Measurements from ENCODE around the gene GRB7. TPM values are rescaled to one million over a fixed set of nuclear protein-coding genes. Genes with fewer than 3 reads are reported as not detected.
A peak's percentile ranks its signal among the peaks of the same experiment; 100 is the strongest.

The GRB7 gene
- total RNA-seq, 2 experiments from 2014 or later, result 1.2 TPM; not detected in 1

DNA sequence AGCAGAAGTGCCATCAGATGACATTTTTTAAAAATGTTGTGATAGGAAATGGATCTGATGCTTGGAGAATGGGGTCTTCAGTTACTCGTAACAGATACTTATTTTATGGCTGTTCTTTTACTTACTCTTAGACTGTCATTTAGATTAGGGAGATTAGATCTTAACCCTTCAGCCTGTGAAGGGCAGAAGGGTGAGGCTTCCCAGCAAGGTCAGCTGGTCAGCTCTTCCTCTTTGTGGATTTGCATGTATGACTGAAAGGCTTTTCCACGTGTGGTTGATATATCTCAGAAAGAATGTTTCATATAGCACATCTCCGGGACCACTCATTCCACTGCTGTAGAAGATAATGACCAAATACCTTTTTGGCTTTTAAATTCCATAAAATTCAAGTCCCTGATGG is 27.4 kb downstream of the GRB7 start:
- Mint-ChIP-seq H3K9me3 (no peaks in the 10 kb centered on the region), H3K4me3 (no peak overlapping the region), H3K27ac (peak overlapping the region; percentile 90), H3K36me3 (ENCODE audit: low read depth) (peaks cover 82% of the 10 kb centered on the region), H3K4me1 (ENCODE audit: low read depth) (peaks cover 85% of the 10 kb centered on the region), H3K27me3 (no peaks in the 10 kb centered on the region)
- intact Hi-C loops (cut with micrococcal nuclease), result no loop called here
- no peak for ATAC-seq
- TF ChIP-seq CTCF (IDR thresholded peaks at IDR 0.05), result no peak
- ChIA-PET CTCF (interaction anchor here (0.6 to 1.8 kb wide), 2 partner anchors 48 to 144 kb away, joined by 3 to 4 read pairs; no protein-coding TSS in a partner anchor), POLR2A (interaction anchor here (2.2 kb wide), 1 partner anchor 10 kb away, joined by 10 read pairs; no protein-coding TSS in a partner anchor)
- no peak for DNase-seq

DNA sequence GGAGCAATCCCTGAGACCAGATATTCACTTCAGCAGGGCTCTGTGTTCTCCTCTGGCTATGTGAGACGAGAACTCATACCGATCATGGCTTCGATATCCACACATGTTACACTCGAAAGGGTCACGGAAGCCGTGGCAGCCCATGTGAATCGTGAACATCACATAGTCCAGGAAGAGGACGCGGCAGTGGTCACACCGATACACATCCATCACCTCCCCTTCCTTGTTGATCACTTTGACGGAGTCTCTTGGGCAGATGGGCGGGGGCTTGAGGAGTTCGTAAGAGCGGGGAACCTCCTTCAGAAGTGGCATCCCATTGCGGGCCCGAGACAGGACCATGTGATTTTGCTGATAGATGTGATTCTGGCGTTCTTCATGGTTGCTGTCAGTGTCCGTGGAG is 28.0 kb downstream of the GRB7 start:
- DNase-seq (no peak), ATAC-seq (no peak)
- CTCF ChIA-PET, result interaction anchor here (1.8 kb wide), 1 partner anchor 144 kb away, joined by 4 read pairs; no protein-coding TSS in a partner anchor
- Mint-ChIP-seq H3K4me3 (no peak overlapping the region), H3K27me3 (no peaks in the 10 kb centered on the region), H3K27ac (peak overlapping the region; percentile 90), H3K36me3 (ENCODE audit: low read depth) (peaks cover 79% of the 10 kb centered on the region), H3K4me1 (ENCODE audit: low read depth) (peaks cover 88% of the 10 kb centered on the region), H3K9me3 (no peaks in the 10 kb centered on the region)
- intact Hi-C loops (cut with micrococcal nuclease), result no loop called here
- no peak for TF ChIP-seq CTCF (IDR thresholded peaks at IDR 0.05)
- POLR2A ChIA-PET, result interaction anchor here (2.2 kb wide), 1 partner anchor 10 kb away, joined by 10 read pairs; no protein-coding TSS in a partner anchor

DNA sequence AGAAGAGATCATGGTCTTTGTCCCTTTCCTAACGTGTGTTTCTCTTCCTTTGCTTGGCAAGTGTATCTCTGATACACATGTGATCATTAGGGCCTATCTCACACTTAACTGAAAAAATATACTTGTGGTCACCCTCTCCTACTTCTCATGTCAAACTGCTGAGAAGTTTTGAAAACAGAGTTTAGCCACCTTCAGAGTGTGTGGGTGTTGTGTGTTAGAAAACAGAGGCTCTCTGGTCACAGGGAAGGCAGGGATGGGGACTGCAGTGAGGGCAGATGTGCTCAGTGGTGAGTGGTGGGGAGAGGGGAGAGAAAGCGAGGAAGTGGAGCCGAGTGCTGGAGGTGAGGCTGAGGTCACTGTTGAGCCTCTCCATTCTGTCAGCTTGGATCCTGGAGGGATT is 29.4 kb downstream of the GRB7 start:
- no peaks in the 10 kb centered on the region for H3K27me3 Mint-ChIP-seq
- peaks cover 89% of the 10 kb centered on the region for H3K4me1 Mint-ChIP-seq (ENCODE audit: low read depth)
- DNase-seq, result peak; percentile 43
- peak overlapping the region; percentile 90 for H3K27ac Mint-ChIP-seq
- intact Hi-C loops (cut with micrococcal nuclease), result no loop called here
- CTCF ChIA-PET, result interaction anchor here (1.0 to 1.1 kb wide), 5 partner anchors 9 to 145 kb away, joined by 3 to 5 read pairs (median 4); partner anchors contain the start of gene IKZF3
- no peak for TF ChIP-seq CTCF (IDR thresholded peaks at IDR 0.05)
- no peak for ATAC-seq
- H3K4me3 Mint-ChIP-seq, result peak overlapping the region; percentile 16
- no peaks in the 10 kb centered on the region for H3K9me3 Mint-ChIP-seq
- peaks cover 82% of the 10 kb centered on the region for H3K36me3 Mint-ChIP-seq (ENCODE audit: low read depth)
- POLR2A ChIA-PET, result interaction anchor here (0.9 to 1.4 kb wide), 3 partner anchors 7 to 159 kb away, joined by 3 to 4 read pairs (median 4); no protein-coding TSS in a partner anchor

- peaks cover 74% of the 10 kb centered on the region for H3K36me3 Mint-ChIP-seq (ENCODE audit: low read depth)
- intact Hi-C loops (cut with micrococcal nuclease), result loop anchor here (5.0 kb wide), 2 partner anchors 42 to 92 kb away; partner anchors contain the start of gene IKZF3
- peak; percentile 84 for DNase-seq
- TF ChIP-seq CTCF (IDR thresholded peaks at IDR 0.05), result no peak
- peak overlapping the region; percentile 90 for H3K27ac Mint-ChIP-seq
- ChIA-PET CTCF (interaction anchor here (0.9 to 2.0 kb wide), 7 partner anchors 9 to 147 kb away, joined by 3 to 12 read pairs (median 5); no protein-coding TSS in a partner anchor), POLR2A (interaction anchor here (0.7 to 2.4 kb wide), 18 partner anchors 9 to 184 kb away, joined by 3 to 43 read pairs (median 4); partner anchors contain the start of genes IKZF3, LRRC3C and ORMDL3)
- H3K9me3 Mint-ChIP-seq, result no peaks in the 10 kb centered on the region
- H3K4me1 Mint-ChIP-seq (ENCODE audit: low read depth), result peaks cover 95% of the 10 kb centered on the region
- H3K4me3 Mint-ChIP-seq, result peak overlapping the region; percentile 18
- H3K27me3 Mint-ChIP-seq, result no peaks in the 10 kb centered on the region
- ATAC-seq, result peak; percentile 81
Measured at GRCh38 chr17:39769974-39770587, 32.3 kb downstream of the GRB7 start.

DNA sequence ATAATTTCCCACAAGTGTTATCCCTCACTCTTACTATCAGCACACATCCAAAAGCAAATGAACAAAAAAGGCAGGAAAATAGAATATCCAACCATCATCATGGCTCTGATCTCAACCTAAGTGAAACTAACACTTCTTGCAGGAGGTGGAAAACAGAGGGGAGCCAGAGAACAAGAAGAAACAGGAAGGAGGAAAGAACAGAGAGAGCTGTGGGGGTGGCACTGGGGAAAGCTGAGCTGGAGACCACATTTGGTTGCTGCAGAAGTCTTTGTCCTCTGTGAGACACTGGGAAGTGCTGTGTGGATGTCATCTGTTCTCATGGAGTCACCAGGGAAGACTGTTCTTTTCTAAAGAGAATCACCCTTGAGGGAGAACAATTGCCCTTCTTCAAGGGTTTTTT is 34.7 kb downstream of the GRB7 start:
- ChIA-PET CTCF (no interaction called here), POLR2A (interaction anchor here (0.7 to 1.2 kb wide), 6 partner anchors 14 to 89 kb away, joined by 3 to 4 read pairs (median 3); no protein-coding TSS in a partner anchor)
- no peak for TF ChIP-seq CTCF (IDR thresholded peaks at IDR 0.05)
- peak overlapping the region; percentile 90 for H3K27ac Mint-ChIP-seq
- H3K4me1 Mint-ChIP-seq (ENCODE audit: low read depth), result peaks cover 92% of the 10 kb centered on the region
- no peaks in the 10 kb centered on the region for H3K27me3 Mint-ChIP-seq
- ATAC-seq (no peak), DNase-seq (no peak)
- H3K36me3 Mint-ChIP-seq (ENCODE audit: low read depth), result peaks cover 66% of the 10 kb centered on the region
- H3K9me3 Mint-ChIP-seq, result no peaks in the 10 kb centered on the region
- peak overlapping the region; percentile 28 for H3K4me3 Mint-ChIP-seq
- intact Hi-C loops (cut with micrococcal nuclease), result loop anchor here (5.0 kb wide), 2 partner anchors 40 to 90 kb away; partner anchors contain the start of gene IKZF3
